ENCODE measurements around the gene CCDC54. TPM values are rescaled to one million over a fixed set of nuclear protein-coding genes. Genes with fewer than 3 reads are reported as not detected.

The CCDC54 gene
- total RNA-seq, 1 donor from 2014 or later: not detected

GRCh38 chr3:107421881-107422280 is 44.6 kb downstream of the CCDC54 start:
- intact Hi-C loops (cut with DNase I): loop anchor here (10.0 kb wide), 1 partner anchor 177 kb away; no protein-coding TSS in a partner anchor
- DNase-seq (ENCODE audit: low spot score): no peak

GRCh38 chr3:107425033-107425432 is 47.8 kb downstream of the CCDC54 start:
- intact Hi-C loops (cut with DNase I): loop anchor here (10.0 kb wide), 1 partner anchor 180 kb away; no protein-coding TSS in a partner anchor
- no peak for DNase-seq (ENCODE audit: low spot score)

DNA sequence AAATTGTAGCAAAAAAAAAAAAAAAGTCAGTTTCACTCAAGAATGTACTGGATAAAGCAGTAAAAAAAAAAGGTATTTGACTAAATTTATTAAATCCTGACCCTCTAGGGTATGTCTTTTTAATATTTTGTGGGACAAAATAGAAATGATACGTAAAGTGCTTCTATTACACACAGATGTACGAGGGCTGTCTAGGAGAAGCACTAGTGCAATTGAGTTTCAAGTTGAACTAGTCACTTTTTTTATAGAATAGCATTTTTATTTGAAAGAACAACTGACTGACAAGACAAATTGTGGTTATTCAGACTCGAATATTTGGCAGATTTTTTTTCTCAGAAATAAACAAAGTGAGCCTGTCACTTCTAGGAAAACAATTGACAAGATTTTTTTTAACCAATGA is 49.0 kb downstream of the CCDC54 start:
- no peak for DNase-seq (ENCODE audit: low spot score)
- intact Hi-C loops (cut with DNase I): loop anchor here (10.0 kb wide), 1 partner anchor 181 kb away; no protein-coding TSS in a partner anchor

Other genes starting within 250 kb of the CCDC54 start
- 45.3 TPM for gene BBX, start 145.5 kb downstream of the CCDC54 start, total RNA-seq